ENCODE results near the gene USH2A.

DNA sequence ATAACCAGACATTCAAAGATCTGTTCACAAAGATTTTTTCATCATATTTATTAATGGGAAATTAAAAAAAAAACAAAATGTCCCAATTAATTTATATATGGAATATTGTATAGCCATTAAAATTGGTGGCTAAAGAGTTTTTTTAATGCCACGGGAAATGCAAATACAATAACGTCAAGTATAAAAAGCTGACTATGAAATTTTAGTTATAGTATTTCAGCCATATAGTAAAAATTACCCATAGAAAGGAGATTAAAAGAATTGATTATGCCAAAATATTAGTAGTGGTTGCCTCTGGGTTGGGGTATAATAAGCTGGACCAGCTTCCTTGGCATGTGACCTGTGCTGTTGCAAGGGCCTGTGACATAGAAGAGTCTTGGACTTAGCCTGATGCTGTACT lies 777.4 kb downstream of the USH2A start:
- TF ChIP-seq HDAC2 (IDR thresholded peaks at IDR 0.05) (no peak), FOSL2 (IDR thresholded peaks at IDR 0.05) (no peak), FOSL2 (CRISPR knock-in tag; IDR thresholded peaks at IDR 0.05) (no peak)
- TF ChIP-seq, protein P1, sequence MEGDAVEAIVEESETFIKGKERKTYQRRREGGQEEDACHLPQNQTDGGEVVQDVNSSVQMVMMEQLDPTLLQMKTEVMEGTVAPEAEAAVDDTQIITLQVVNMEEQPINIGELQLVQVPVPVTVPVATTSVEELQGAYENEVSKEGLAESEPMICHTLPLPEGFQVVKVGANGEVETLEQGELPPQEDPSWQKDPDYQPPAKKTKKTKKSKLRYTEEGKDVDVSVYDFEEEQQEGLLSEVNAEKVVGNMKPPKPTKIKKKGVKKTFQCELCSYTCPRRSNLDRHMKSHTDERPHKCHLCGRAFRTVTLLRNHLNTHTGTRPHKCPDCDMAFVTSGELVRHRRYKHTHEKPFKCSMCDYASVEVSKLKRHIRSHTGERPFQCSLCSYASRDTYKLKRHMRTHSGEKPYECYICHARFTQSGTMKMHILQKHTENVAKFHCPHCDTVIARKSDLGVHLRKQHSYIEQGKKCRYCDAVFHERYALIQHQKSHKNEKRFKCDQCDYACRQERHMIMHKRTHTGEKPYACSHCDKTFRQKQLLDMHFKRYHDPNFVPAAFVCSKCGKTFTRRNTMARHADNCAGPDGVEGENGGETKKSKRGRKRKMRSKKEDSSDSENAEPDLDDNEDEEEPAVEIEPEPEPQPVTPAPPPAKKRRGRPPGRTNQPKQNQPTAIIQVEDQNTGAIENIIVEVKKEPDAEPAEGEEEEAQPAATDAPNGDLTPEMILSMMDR (IDR thresholded peaks at IDR 0.05) = no peak
